Stimulated activated CD8-positive, alpha-beta memory T cell treated with anti-CD3 and anti-CD28 coated beads, Interleukin-2, amount 100 ng/mL, for 48 hours (primary cell): ENCODE data around the gene BTBD9.

ENCODE experiments used
- DNase-seq, 2 donors: peaks; one replicate each; pipeline ENCODE4 v3.0.0-alpha.2; 2020; ENCODE audit warnings: low read depth in 2 of 2

BTBD9 gene

GRCh38 chr6:38241200-38241871 is 398.4 kb downstream of the BTBD9 start:
- no peak for DNase-seq

- no peak for DNase-seq
These were observed 399.8 kb downstream of the BTBD9 start for GRCh38 chr6:38239719-38240451.

GRCh38 chr6:38236631-38237030 is 403.1 kb downstream of the BTBD9 start:
- no peak for DNase-seq

GRCh38 chr6:38234934-38235682 is 404.6 kb downstream of the BTBD9 start:
- DNase-seq, result no peak

GRCh38 chr6:38234141-38234540 is 405.6 kb downstream of the BTBD9 start:
- no peak for DNase-seq

GRCh38 chr6:38233161-38233791 is 406.5 kb downstream of the BTBD9 start:
- DNase-seq, result no peak

GRCh38 chr6:38225766-38226165 is 414.0 kb downstream of the BTBD9 start:
- DNase-seq, result no peak

- DNase-seq, result no peak
These were observed 418.5 kb downstream of the BTBD9 start for GRCh38 chr6:38221251-38221650.

- no peak for DNase-seq
These were observed 419.5 kb downstream of the BTBD9 start for GRCh38 chr6:38220069-38220723.

- DNase-seq, result no peak
These were observed 421.5 kb downstream of the BTBD9 start for GRCh38 chr6:38218235-38218634.

- DNase-seq, result no peak
These were observed 423.3 kb downstream of the BTBD9 start for GRCh38 chr6:38216451-38216850.

- no peak for DNase-seq
These were observed 423.9 kb downstream of the BTBD9 start for GRCh38 chr6:38215651-38216311.

GRCh38 chr6:38215225-38215624 is 424.5 kb downstream of the BTBD9 start:
- no peak for DNase-seq

- DNase-seq, result no peak
These were observed 425.6 kb downstream of the BTBD9 start for GRCh38 chr6:38214159-38214558.

GRCh38 chr6:38213251-38213658 is 426.5 kb downstream of the BTBD9 start:
- DNase-seq, result no peak

GRCh38 chr6:38212579-38212978 is 427.1 kb downstream of the BTBD9 start:
- DNase-seq, result no peak

GRCh38 chr6:38212116-38212515 is 427.6 kb downstream of the BTBD9 start:
- no peak for DNase-seq

GRCh38 chr6:38209371-38210260 is 430.1 kb downstream of the BTBD9 start:
- DNase-seq, result no peak

- DNase-seq, result no peak
These were observed 431.7 kb downstream of the BTBD9 start for GRCh38 chr6:38208028-38208427.

GRCh38 chr6:38207375-38207774 is 432.4 kb downstream of the BTBD9 start:
- DNase-seq, result no peak
